A549 treated with Hydrocortisone at 1 μM for 4 hours (cell line): ENCODE results near the gene UQCC5. TPM values are rescaled to one million over a fixed set of nuclear protein-coding genes. Genes with fewer than 3 reads are reported as not detected.

Source experiments
- total RNA-seq: library from RNA; stranded (reverse); fragments of 200-300 nt; extraction: Qiagen RNA extraction; gene quantifications from 5 replicates; pipeline ENCODE4 v1.2.3, GENCODE V29; 2022

Gene UQCC5, protein sequence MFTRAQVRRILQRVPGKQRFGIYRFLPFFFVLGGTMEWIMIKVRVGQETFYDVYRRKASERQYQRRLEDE
- 52.2 to 71.7 TPM (median 61.7 TPM) in 5 replicates for total RNA-seq

DNA sequence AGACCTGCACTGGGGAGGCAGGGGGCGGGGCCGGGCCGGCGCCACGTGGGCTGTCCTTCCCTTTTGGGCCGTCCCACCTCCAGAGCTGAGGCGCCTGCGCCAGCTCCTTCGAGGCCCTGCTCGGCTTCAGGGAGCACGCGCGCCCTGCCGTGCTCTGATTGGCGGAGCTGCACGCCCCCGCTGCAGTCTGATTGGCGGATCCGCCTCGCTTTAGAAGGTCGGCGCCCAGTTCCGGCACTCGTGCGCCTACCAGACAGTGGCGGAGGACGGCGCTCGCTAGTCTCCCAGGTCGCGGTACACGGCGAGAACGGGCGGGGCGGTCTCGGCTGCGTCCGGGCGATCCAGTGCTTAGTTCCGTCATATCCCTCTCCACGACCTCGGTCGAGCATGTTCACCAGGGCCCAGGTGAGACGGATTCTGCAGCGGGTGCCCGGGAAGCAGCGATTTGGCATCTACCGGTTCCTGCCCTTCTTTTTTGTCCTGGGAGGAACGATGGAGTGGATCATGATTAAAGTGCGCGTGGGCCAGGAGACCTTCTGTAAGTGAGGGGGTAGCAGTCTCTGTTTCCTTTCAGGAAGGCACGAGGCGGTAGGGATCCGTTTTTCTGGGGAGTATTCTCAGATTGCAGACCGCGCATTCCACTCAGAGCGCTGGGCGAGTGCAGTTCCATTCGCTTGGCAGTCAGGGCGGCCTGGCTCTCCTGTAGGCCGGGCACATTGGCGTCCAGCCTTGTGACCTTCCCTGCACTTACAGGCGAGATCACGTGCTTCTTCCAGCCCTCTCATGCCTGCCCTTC is at the start of gene UQCC5:
UQCC5 (plus strand) TSS at position 237 of the 796 bp plus-strand sequence; CDS start at position 388, 151 bp downstream.

GRCh38 chr3:52494886-52495495 is 41.4 kb upstream of the UQCC5 start, which contains the start of gene STAB1:
Gene STAB1, plus strand, starts transcription at chr3:52495338. Its CDS starts 76 bp downstream, at chr3:52495414.

DNA sequence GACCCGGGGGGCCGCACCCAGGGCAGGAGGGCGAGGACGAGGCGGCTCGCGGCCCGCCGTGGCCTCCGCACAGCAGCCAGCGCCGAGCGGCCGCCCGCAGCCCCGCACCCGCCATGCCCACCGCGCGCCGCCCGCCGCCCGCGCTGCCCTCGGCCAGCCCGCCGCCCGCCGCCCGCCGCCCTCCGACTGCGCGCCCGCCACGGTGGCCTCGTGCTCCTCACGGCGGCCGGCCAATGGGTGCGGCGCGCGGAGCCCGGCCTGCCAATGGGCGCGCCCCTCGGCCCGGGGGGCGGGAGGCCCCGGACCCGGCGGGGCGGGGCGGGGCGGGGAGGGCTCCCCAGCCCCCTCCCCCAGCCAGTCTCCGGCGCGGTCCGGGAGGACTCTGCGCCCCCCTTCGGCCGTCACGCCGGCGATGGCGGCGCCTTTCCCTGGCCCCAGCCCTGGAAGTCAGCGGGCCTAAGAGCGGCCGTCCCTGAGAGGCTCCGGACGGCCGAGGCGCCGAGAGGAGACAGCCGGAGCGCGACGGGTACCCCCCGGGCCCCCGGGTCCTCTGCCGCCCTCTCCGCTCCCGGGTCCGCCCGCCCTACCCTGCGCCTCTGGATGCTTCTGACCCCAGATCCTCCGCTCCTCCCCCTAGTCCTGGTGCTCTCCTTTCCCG is 2.7 kb upstream of the UQCC5 start, which contains the start of gene NT5DC2:
NT5DC2 (minus strand) TSS at position 235 of the 658 bp plus-strand sequence; CDS start at position 115, 120 bp downstream.

Other genes starting within 250 kb of the UQCC5 start
- 3.0 to 4.6 TPM (median 3.9 TPM) in 5 replicates for gene GLYCTK, start 248.8 kb upstream of the UQCC5 start, total RNA-seq
- 0.78 to 1.2 TPM (median 0.97 TPM) in 5 replicates for gene DNAH1, start 220.3 kb upstream of the UQCC5 start, total RNA-seq
- 33.2 to 39.6 TPM (median 37.1 TPM) in 5 replicates for gene BAP1, start 126.6 kb upstream of the UQCC5 start, total RNA-seq
- gene PHF7, start 125.9 kb upstream of the UQCC5 start, total RNA-seq, result 2.2 to 3.9 TPM (median 3.4 TPM) in 5 replicates
- 0.03 to 0.16 TPM (median 0.06 TPM) in 5 replicates for gene SEMA3G, start 91.5 kb upstream of the UQCC5 start, total RNA-seq
- 0.63 to 1.4 TPM (median 1.2 TPM) in 5 replicates for gene TNNC1, start 82.6 kb upstream of the UQCC5 start, total RNA-seq
- gene NISCH, start 81.0 kb upstream of the UQCC5 start, total RNA-seq, result 11.4 to 14.9 TPM (median 12.8 TPM) in 5 replicates
- gene STAB1, start 41.3 kb upstream of the UQCC5 start, total RNA-seq, result 0.03 to 0.21 TPM (median 0.09 TPM) in 5 replicates
- gene NT5DC2, start 2.7 kb upstream of the UQCC5 start, total RNA-seq, result 86.6 to 102 TPM (median 96.8 TPM) in 5 replicates
- gene PBRM1, start 149.3 kb downstream of the UQCC5 start, total RNA-seq, result 9.5 to 17.9 TPM (median 15.1 TPM) in 5 replicates
- 84.4 to 149 TPM (median 91.0 TPM) in 5 replicates for gene GNL3, start 149.4 kb downstream of the UQCC5 start, total RNA-seq
- 35.0 to 41.9 TPM (median 38.7 TPM) in 5 replicates for gene GLT8D1, start 169.2 kb downstream of the UQCC5 start, total RNA-seq
- 145 to 168 TPM (median 158 TPM) in 5 replicates for gene SPCS1, start 169.5 kb downstream of the UQCC5 start, total RNA-seq
- 10.7 to 15.3 TPM (median 12.7 TPM) in 5 replicates for gene NEK4, start 234.3 kb downstream of the UQCC5 start, total RNA-seq
- not detected in 5 replicates for gene ITIH1, start 241.0 kb downstream of the UQCC5 start, total RNA-seq